ENCODE results near the gene ENO4.

DNA sequence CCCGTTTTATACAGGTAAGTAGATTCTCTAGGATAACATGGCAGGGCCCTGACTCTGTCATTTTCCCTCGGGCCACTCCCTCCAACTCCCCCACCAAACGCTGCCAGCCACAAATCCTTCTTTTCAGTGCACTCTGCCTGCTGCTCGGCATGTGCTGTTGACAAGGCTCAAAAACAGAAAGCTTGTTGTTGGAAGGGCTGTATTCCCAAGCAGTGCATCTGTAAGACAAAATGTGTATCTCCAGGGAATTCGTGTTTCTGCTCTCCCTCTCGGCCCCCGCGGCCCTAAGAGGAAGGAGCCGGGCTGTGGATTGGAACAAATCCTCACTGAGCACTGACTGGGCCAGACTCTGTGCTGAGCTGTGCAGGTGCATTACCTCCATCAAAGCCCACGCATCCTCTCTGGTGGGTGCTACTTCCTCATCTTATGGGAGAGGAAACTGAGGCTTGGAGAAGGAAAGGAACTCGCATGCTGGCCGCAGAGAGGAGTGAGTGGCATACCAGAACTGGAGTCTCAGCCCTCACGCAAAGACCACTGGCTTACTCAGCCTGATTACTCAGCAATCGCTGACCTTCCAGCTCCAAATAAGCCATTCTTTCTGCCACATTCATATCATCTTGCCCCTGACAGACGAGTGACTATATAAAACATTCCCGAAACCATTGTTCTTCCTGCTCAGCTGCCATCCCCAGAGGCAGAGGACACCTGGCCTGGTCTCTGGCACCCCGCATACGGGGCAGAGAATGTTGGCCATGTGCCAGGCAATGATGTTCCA lies 33.5 kb upstream of the ENO4 start:
- no peak for TF ChIP-seq CTCF (IDR thresholded peaks at IDR 0.05; ENCODE audit: insufficient read depth, low read length, poor library complexity, severe bottlenecking)
- no peak for TF ChIP-seq EZH2phosphoT487 (conservative IDR thresholded peaks at IDR 0.05; ENCODE audit: low read length)
